Measurements from ENCODE around the gene LINGO4. TPM values are rescaled to one million over a fixed set of nuclear protein-coding genes. Genes with fewer than 3 reads are reported as not detected.

The LINGO4 gene
- total RNA-seq, 6 experiments from 2014 or later: not detected

- H3K9me3 Mint-ChIP-seq: no peaks in the 10 kb centered on the region
- H3K27me3 Mint-ChIP-seq (ENCODE audit: insufficient read depth): peaks cover 51% of the 10 kb centered on the region
- TF ChIP-seq, protein P1, sequence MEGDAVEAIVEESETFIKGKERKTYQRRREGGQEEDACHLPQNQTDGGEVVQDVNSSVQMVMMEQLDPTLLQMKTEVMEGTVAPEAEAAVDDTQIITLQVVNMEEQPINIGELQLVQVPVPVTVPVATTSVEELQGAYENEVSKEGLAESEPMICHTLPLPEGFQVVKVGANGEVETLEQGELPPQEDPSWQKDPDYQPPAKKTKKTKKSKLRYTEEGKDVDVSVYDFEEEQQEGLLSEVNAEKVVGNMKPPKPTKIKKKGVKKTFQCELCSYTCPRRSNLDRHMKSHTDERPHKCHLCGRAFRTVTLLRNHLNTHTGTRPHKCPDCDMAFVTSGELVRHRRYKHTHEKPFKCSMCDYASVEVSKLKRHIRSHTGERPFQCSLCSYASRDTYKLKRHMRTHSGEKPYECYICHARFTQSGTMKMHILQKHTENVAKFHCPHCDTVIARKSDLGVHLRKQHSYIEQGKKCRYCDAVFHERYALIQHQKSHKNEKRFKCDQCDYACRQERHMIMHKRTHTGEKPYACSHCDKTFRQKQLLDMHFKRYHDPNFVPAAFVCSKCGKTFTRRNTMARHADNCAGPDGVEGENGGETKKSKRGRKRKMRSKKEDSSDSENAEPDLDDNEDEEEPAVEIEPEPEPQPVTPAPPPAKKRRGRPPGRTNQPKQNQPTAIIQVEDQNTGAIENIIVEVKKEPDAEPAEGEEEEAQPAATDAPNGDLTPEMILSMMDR (IDR thresholded peaks at IDR 0.05): no peak
- H3K4me3 Mint-ChIP-seq: no peak overlapping the region
- H3K36me3 Mint-ChIP-seq (ENCODE audit: low read depth): no peaks in the 10 kb centered on the region
- no peaks in the 10 kb centered on the region; the same call in 1 of the 2 replicates for H3K4me1 Mint-ChIP-seq (ENCODE audit: low read depth)
- DNase-seq: no peak
- no peak overlapping the region for H3K27ac Mint-ChIP-seq
These were observed 8.2 kb upstream of the LINGO4 start for GRCh38 chr1:151813271-151813977.

DNA sequence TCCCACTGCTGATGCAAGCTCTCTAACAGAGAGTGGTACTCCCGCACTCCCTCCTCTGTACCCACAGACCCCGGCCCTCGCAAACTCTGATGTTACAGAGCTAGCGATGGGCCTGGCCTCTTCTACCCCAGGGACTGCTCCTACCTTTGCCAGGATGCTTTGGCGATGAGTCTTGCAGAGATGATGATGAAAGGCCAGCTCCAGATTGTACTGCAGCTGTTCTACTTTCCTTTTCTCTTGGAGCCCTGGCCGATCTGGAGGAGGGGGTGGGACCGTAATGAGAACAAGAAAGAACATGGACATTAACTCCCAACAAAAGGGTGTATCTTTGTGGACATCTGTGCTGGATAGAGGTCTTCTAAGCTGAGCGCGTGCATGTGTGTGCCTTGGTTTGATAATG is 6.0 kb upstream of the LINGO4 start:
- Mint-ChIP-seq H3K9me3 (no peaks in the 10 kb centered on the region), H3K4me1 (ENCODE audit: low read depth) (no peaks in the 10 kb centered on the region; the same call in 1 of the 2 replicates), H3K27me3 (ENCODE audit: insufficient read depth) (peaks cover 51% of the 10 kb centered on the region), H3K4me3 (no peak overlapping the region; the same call in 1 of the 2 replicates), H3K27ac (no peak overlapping the region), H3K36me3 (ENCODE audit: low read depth) (no peaks in the 10 kb centered on the region)
- no peak for DNase-seq
- TF ChIP-seq, protein P1 (IDR thresholded peaks at IDR 0.05): no peak

GRCh38 chr1:151809985-151810556 is 4.9 kb upstream of the LINGO4 start:
- no peak overlapping the region for H3K27ac Mint-ChIP-seq
- TF ChIP-seq, protein P1 (IDR thresholded peaks at IDR 0.05): no peak
- H3K27me3 Mint-ChIP-seq (ENCODE audit: insufficient read depth): peaks cover 56% of the 10 kb centered on the region
- no peak for DNase-seq
- no peak overlapping the region for H3K4me3 Mint-ChIP-seq
- H3K36me3 Mint-ChIP-seq (ENCODE audit: low read depth): no peaks in the 10 kb centered on the region
- H3K9me3 Mint-ChIP-seq: no peaks in the 10 kb centered on the region
- no peaks in the 10 kb centered on the region; the same call in 1 of the 2 replicates for H3K4me1 Mint-ChIP-seq (ENCODE audit: low read depth)

DNA sequence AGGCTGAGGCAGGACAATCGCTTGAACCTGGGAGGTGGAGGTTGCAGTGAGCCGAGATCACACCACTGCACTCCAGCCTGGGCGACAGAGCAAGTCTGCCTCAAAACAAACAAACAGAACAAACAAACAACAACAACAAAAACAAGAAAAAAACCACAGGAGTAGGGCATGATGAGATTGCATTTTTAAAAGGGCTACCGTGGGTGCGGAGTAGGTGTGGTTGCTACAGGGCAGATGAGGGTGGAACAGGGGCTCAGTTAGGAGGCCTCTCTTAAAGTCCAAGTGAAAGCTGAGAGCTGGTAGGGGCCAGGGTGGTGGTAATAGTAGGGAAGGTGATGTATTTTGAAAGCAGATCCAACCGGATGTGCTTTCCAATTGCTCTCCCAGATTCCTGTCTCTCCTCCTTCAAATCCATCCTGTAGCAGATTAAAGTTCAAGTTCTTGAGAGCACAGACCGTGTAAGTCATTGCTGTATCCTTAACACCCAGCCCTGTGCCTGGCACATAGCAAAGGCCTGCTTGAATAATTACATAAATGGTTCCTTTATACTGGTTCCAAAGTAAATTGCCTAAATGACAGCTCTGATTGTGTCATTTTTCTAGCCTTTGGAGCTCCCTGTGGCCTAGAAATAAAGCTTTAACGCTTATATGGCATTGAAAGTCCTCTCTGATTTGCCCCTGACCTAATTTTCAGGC is 4.2 kb upstream of the LINGO4 start:
- Mint-ChIP-seq H3K9me3 (no peaks in the 10 kb centered on the region), H3K4me3 (no peak overlapping the region), H3K27me3 (ENCODE audit: insufficient read depth) (peaks cover 58% of the 10 kb centered on the region), H3K27ac (no peak overlapping the region), H3K4me1 (ENCODE audit: low read depth) (no peaks in the 10 kb centered on the region; the same call in 1 of the 2 replicates), H3K36me3 (ENCODE audit: low read depth) (no peaks in the 10 kb centered on the region)
- DNase-seq: no peak
- TF ChIP-seq, protein P1 (IDR thresholded peaks at IDR 0.05): no peak

DNA sequence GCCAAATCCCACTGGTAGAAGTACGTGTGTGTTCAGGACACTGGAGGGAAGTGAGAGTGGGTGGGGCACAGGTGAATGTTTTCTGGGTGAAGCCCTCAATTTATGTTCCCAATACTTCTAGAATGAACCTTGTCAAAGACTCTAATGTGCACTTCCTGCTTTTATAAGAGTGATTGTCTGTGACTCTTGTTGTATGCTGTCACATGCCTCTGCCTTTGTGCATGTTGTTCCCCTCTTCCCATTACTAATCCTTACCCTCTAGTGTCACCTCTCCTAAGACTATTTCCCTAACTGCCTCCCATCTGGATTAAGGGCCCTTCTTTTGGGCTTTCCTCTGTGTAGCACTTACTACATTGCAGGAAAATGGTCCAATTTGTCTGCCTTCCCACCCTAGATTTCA is 2.5 kb upstream of the LINGO4 start:
- H3K36me3 Mint-ChIP-seq (ENCODE audit: low read depth): no peaks in the 10 kb centered on the region
- H3K9me3 Mint-ChIP-seq: no peaks in the 10 kb centered on the region
- TF ChIP-seq, protein P1 (IDR thresholded peaks at IDR 0.05): no peak
- no peak for DNase-seq
- H3K27me3 Mint-ChIP-seq (ENCODE audit: insufficient read depth): peaks cover 65% of the 10 kb centered on the region
- H3K27ac Mint-ChIP-seq: no peak overlapping the region
- H3K4me3 Mint-ChIP-seq: no peak overlapping the region
- no peaks in the 10 kb centered on the region; the same call in 1 of the 2 replicates for H3K4me1 Mint-ChIP-seq (ENCODE audit: low read depth)

Measured in HFFc6 (cell line).